ENCODE measurements around the gene PANX2. TPM values are rescaled to one million over a fixed set of nuclear protein-coding genes. Genes with fewer than 3 reads are reported as not detected.

The PANX2 gene
- total RNA-seq, 1 donor from 2014 or later: 0.26 TPM

DNA sequence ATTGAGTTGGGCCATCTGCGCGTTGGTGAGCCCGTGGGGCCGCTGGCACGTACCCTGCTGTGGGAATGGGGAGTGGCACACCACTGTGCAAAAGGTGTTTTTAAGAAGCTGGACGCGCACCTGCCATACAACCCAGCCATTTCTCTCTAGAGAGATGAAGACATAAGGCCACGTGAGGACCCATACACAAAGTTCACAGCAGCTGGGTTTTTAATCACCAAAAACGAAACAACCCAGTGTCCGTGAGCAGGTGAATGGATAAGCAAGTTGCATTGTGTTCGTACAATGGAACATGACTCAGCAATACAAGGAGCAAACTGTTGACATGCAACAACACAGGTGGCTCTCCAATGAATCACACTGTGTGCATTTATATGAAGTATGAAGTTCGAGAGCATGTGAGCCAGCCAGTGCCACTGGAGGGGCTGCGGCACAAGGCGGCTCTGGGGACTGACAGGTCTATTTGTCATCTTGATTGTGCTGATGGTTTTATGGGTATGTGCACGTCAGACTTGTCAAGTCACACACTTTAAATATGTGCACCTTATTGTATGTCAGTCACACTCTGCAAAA is 30.6 kb upstream of the PANX2 start:
- peak; percentile 98 for FAIRE-seq
- H3K4me3 ChIP-seq (ENCODE audit: low read depth, low read length): no peak overlapping the region
- H3K36me3 ChIP-seq (ENCODE audit: control insufficient read depth, insufficient read depth, low read length): no peaks in the 10 kb centered on the region
- peaks cover 4% of the 10 kb centered on the region for H3K27me3 ChIP-seq (ENCODE audit: control insufficient read depth, insufficient read depth, low read length)
- DNase-seq (ENCODE audit: low read depth): peak; percentile 81
- TF ChIP-seq, protein P1, sequence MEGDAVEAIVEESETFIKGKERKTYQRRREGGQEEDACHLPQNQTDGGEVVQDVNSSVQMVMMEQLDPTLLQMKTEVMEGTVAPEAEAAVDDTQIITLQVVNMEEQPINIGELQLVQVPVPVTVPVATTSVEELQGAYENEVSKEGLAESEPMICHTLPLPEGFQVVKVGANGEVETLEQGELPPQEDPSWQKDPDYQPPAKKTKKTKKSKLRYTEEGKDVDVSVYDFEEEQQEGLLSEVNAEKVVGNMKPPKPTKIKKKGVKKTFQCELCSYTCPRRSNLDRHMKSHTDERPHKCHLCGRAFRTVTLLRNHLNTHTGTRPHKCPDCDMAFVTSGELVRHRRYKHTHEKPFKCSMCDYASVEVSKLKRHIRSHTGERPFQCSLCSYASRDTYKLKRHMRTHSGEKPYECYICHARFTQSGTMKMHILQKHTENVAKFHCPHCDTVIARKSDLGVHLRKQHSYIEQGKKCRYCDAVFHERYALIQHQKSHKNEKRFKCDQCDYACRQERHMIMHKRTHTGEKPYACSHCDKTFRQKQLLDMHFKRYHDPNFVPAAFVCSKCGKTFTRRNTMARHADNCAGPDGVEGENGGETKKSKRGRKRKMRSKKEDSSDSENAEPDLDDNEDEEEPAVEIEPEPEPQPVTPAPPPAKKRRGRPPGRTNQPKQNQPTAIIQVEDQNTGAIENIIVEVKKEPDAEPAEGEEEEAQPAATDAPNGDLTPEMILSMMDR (IDR thresholded peaks at IDR 0.05; ENCODE audit: insufficient read depth, low read length, severe bottlenecking): no peak

DNA sequence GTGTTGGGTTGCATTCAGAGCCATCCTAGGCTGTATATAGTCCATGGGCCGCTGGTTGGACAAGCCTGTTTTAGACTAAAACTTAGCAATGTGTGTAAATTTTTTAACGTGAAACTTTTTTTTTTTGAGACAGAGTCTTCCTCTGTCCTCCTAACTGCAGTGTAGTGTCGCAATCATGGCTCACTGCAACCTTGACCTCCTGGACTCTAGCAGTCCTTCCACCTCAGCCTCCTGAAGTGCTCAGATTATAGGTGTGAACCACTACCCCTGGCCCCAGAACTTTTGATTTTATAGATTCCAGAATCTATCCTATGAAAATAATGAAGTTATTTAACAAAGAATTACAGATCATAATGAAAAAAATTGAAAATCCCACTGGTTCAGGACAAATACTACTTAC is 29.9 kb upstream of the PANX2 start:
- Histone ChIP-seq H3K4me3 (ENCODE audit: low read depth, low read length) (no peak overlapping the region), H3K27me3 (ENCODE audit: control insufficient read depth, insufficient read depth, low read length) (peaks cover 4% of the 10 kb centered on the region), H3K36me3 (ENCODE audit: control insufficient read depth, insufficient read depth, low read length) (no peaks in the 10 kb centered on the region)
- TF ChIP-seq, protein P1 (IDR thresholded peaks at IDR 0.05; ENCODE audit: insufficient read depth, low read length, severe bottlenecking): no peak
- no peak for FAIRE-seq
- DNase-seq (ENCODE audit: low read depth): no peak

DNA sequence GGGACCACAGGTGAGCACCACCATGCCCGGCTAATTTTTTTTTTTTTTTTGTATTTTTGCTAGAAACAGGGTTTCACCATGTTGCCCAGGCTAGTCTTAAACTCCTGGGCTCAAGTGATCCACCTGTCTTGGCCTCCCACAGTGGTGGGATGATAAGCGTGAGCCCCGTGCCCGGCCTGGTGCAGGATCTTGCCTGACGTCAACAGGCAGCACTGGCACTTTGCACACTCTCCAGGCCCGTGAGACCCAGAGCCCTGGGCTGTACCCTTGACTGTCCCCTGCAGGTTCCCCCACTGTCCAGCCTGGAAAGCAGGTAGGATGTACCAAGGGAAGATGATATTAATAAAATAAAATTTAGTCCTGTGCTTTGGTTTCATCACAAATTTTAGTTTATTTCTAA is 29.1 kb upstream of the PANX2 start:
- no peak overlapping the region for H3K4me3 ChIP-seq (ENCODE audit: low read depth, low read length)
- TF ChIP-seq, protein P1 (IDR thresholded peaks at IDR 0.05; ENCODE audit: insufficient read depth, low read length, severe bottlenecking): no peak
- no peak for DNase-seq (ENCODE audit: low read depth)
- H3K27me3 ChIP-seq (ENCODE audit: control insufficient read depth, insufficient read depth, low read length): peaks cover 4% of the 10 kb centered on the region
- FAIRE-seq: no peak
- no peaks in the 10 kb centered on the region for H3K36me3 ChIP-seq (ENCODE audit: control insufficient read depth, insufficient read depth, low read length)

DNA sequence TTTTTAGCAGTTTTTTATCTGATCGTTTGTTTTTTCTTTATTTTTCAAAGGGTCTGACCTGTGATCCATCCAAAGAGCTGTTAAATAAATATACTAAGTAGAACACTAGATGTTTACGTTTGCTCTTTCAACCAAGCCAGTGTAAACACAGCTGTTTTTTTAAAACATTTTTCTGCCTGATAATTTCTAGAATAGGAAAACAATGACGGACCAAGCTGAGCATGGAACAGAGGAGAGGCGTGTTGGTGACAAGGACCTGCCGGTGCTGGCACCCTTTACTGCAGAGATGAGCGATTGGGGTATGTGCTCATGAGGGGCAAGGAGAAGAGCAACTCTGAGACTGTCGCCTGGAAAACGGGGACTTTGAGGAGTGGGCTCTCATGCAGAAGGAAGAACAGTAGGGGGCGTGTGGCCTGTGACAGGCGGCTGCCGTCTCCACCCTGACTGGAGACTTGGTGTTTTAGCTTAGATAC is 28.6 kb upstream of the PANX2 start:
- DNase-seq (ENCODE audit: low read depth) (no peak), FAIRE-seq (no peak)
- TF ChIP-seq, protein P1 (IDR thresholded peaks at IDR 0.05; ENCODE audit: insufficient read depth, low read length, severe bottlenecking): peak; percentile 16
- H3K27me3 ChIP-seq (ENCODE audit: control insufficient read depth, insufficient read depth, low read length): peaks cover 4% of the 10 kb centered on the region
- no peaks in the 10 kb centered on the region for H3K36me3 ChIP-seq (ENCODE audit: control insufficient read depth, insufficient read depth, low read length)
- H3K4me3 ChIP-seq (ENCODE audit: low read depth, low read length): no peak overlapping the region

DNA sequence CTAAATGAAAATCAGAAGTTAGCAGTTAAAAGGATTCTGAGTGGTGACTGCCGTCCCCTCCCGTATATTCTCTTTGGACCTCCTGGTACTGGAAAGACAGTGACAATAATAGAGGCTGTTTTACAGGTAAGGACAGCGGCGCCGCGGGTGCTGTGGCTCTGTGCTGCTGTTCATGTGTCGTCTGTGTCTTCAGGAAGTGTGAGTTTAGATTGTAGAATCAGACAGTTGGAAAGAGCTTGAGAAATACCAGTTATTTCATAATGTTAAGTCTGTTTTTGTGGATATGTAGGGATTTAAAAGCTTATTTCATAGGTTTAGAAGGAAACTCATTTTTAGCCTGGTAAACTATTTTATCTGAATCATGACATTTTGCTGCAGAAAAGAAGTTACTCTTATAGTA is 27.4 kb upstream of the PANX2 start:
- Histone ChIP-seq H3K36me3 (ENCODE audit: control insufficient read depth, insufficient read depth, low read length) (no peaks in the 10 kb centered on the region), H3K4me3 (ENCODE audit: low read depth, low read length) (no peak overlapping the region), H3K27me3 (ENCODE audit: control insufficient read depth, insufficient read depth, low read length) (peaks cover 4% of the 10 kb centered on the region)
- no peak for DNase-seq (ENCODE audit: low read depth)
- no peak for FAIRE-seq
- TF ChIP-seq, protein P1 (IDR thresholded peaks at IDR 0.05; ENCODE audit: insufficient read depth, low read length, severe bottlenecking): no peak
